GM20431 (cell line): ENCODE results near the gene EHD4.

Experiments used
- in situ Hi-C: fragments of 300-500 bp; cut with MseI, MboI; formaldehyde crosslinking; loops from one replicate; pipeline ENCODE4 v1.15.0; 2020; ENCODE audit warnings: low sequenced_read_pairs; ENCODE audit not compliant: unreplicated experiment

EHD4 gene

DNA sequence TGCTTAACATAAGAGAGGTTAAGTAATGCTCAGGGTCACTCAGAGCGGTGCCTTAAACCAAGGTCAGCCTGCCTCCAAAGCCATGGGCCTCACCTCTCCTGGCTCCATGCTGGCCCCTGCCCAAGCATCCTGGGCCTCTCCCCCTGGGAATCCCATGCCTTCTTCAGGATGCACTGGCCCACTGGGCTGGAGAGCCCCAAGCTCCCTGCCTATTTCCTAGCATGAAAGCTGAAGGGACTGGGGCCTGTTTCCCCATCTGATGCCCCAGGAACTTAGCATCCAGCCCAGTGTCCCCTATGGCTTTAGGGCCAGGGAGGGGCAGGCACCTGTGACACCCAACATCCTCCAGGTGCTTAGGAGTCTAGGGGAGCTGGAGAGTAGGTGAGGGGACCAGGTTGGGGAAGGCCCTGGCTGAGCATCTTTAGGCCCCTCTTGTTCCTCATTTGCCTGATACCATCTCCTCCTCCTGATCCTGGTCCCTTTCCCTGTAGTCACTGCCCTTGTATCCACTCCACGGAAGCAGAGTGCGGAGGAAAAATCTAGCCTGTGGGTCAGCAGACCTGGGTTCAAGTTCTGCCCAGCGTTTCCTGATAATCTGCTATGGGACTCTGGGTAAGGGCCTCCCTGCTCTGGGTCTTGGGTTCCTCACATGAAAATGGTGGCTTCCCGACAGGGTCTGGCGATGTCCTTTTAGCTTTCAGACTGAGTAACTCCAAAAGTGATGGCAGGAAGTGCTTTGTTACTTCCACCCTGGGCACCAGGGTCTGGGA is 28.6 kb downstream of the EHD4 start:
- in situ Hi-C loops: no loop called here

DNA sequence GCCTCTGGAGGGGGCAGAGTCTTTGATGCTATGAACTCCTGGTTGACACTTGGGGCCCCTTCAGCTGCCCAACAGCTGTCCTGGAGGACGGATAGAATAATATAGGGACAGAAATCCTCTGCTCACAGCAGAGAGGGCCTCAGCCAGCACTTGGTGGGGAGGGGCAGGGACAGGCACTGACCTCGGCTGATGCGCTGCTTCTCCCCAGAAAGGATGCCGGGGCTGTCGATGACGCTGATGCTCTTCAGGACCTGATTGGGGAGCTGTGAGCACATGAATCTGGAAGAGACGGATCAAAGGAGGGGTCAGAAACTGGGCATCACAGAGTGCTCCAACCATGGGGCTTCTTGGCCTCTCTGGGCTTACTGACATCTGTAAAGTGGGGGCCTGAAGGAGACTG is 29.5 kb downstream of the EHD4 start:
- in situ Hi-C loops: no loop called here

DNA sequence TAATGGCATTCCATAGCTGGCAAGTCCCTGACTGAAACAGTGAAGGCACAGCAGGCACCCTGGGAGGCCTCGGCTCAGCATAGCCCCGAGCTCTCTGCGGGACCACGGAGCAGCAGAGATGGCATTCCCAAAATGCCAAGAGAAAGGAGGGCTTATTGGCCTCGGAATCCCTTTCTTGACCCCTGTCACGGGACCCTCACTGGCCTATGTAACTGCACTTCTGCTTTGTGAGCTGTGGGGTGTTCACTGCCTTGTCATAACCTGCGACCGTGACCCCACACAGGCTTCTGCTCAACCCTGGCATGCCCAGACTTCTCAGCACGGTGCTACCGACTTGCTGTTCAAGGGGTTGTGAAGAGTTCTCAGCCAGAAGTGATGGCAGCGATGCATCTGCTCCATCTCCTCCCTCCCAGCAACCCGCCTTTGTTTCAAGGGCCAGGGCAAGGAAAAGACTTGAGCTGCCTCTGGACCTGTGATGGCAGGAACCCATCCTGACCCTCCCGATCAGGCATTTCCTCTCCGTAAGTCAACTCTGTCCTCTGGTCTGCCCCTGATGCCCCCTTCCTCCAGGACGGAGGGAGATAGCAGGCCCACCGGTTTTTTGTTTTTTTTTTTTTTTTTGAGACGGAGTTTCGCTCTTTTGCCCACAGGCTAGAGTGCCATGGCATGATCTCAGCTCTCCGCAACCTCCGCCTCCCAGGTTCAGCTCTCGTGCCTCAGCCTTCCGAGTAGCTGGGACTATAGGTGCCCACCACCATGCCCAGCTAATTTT is 30.5 kb downstream of the EHD4 start:
- in situ Hi-C loops: no loop called here

DNA sequence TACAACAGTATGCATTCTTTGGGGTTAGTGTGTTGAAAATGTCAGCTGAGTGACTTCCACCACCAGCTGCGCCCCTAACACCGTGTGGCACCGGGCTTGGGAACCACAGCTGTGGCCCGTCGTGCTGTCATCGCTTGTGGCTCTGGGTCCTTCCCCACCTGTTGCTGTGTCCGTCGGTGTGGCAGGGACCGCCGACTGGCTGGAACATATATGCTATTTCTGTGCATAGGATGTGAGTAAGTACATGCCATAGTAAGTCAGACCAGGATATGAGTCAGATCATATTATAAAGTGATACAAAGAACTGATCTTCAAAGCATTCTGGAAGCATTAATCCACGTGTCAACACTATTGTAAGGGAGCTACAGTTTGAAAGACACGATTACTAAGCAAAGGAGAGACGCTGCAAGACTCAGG is 31.9 kb downstream of the EHD4 start:
- in situ Hi-C loops: no loop called here

DNA sequence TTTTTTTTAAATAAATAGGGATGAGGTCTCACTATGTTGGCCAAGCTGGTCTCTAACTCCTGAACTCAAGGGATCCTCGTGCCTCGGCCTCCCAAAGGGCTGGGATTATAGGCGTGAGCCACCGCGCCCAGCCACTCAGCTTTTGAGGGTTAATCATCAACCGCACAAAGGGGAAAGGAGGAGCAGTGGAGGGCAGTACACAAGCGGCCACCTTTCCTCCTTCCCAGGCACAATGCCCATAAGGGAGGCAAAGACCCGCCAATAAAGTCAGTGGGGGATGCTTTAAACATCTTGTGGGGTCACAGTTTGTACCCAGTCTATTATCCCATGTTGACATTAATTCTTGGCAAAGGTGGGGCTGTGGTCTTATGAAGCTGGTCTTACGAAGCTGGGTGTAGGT is 32.4 kb downstream of the EHD4 start:
- in situ Hi-C loops: no loop called here

DNA sequence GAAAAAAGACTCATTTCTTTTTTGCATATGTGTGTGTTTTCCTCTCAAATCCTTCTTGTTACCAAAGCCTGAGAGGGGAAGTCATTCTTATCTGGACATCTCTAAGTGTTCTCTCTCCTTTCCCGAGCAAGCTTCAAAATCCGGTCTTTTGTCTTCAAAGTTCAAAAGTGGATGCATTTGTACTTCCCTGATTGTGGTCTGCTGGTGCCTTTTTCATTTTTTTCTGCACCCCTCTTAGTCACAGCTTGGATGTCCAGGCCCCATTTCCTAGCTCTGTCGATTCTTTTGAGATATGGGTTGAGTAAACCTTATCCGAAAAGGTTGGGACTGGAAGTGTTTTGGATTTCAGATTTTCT is 34.8 kb downstream of the EHD4 start:
- in situ Hi-C loops: no loop called here

DNA sequence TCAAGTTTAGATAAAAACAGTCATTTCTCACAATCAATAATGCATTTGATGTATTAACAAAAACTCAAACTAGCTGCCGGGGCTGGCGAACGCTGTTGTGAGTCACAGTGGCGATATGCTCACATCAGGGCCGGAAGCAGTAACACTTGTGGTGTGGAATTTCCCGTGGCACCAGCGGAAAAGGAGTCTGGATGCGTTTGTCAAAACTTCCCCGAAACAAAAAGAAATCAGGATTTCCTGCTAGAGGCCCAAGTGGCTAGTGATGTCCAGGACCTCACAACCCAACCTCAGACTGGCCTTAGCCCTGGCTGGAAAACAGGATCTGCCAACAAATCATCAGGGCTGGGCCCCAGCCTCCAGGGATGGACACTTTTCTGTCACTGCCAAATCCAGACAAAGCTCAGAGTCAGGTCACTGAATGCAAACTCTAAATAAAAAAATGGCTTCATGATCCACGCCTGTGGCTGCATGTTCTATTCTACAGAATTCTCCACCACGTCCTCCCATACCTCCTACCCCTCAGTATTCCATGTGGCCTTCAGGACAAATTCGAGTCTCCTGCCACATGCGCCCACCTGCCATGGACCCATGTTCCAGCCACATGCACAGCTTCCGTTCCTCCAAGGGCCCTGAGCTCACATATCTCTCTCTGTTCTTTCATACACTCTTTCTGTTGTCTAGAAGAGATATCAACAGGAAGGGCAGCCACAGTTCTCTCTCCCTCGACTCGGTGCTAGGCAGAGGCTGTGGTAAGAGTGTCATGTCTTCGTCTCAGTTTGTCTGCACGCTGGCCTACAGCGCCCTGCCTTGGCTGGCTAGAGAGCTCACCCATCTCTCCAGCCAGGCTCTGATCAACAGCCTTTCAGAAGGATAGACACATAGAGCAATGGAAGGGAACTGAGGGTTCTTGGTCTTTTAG is 35.4 kb downstream of the EHD4 start:
- in situ Hi-C loops: no loop called here

DNA sequence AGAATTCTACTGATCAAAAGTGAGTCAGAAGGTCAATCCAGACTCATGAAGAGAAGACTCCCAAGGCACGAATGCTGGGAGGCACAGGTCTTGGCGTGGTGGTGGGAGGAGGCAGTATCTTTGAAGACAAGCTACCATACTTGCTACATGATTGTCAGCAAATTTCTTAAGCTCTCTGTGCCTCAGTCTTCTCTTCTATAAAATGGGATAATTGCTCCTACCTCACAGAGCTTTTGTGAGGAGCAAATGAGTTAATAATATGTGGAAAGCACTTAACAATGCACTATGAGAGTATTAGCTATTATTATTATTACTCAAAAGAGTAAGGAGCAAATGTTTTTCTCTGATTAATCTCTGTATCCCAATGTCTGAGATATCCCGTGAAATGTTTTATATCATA is 36.2 kb downstream of the EHD4 start:
- in situ Hi-C loops: no loop called here

DNA sequence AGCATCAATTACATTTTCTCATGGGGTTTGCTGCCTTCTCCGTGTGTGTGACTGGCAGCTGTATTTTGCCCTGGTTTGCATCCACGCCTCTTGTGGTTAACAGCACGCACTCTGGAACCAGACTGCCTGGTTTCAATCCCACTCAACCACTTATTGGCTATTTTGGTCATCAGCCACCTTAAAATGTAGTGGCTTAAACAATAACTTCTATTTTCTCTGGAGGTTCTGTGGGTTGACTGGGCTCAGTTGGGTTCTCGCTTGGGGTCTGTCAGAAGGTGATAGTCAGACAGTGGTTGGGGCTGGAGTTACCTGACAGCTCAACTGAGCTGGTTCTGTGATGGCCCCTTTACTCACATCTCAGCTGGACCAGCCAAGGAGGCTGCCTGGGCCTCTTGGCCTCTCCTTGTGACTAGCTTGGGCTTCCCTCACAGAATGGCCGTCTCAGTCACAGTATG is 36.8 kb downstream of the EHD4 start:
- in situ Hi-C loops: no loop called here

DNA sequence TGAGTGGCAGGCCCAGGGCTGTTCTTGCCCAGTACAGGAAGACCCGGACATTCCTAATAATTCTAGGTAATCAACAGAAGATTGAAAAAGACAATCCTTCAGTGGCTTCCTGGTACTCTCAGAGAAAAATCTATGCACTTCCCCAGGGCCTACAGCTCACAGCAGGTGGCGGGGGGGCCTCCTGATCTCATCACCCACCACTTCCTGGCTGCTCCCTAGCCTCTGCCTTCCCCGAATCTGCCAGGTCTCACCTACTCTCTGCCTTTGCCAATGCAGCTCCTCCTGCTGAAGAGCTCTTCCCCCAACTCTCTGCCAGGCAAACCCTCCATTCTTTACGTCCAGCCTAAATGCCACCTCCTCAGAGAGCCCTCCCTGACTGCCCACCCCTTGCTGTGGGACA is 37.5 kb downstream of the EHD4 start:
- in situ Hi-C loops: no loop called here

DNA sequence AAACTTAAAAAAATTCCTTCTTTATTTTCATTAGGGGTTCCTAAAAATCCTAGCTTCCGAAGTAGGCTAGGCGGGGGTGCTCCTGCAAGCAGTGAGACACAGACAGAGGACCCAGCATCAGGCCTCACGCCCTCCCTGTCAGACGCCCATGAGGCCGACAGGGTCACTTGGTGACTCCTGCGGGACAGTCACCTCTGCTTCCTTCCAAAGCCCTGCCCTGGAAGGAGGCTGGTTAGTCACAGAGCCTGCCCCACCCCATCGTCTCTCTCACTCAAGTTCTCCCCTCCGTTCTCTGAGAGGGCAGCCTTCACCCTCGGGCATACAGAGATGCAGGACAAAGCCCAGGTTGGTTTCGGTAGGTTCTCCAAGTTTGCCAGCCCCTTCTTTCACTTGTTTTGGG is 38.6 kb downstream of the EHD4 start:
- in situ Hi-C loops: no loop called here

DNA sequence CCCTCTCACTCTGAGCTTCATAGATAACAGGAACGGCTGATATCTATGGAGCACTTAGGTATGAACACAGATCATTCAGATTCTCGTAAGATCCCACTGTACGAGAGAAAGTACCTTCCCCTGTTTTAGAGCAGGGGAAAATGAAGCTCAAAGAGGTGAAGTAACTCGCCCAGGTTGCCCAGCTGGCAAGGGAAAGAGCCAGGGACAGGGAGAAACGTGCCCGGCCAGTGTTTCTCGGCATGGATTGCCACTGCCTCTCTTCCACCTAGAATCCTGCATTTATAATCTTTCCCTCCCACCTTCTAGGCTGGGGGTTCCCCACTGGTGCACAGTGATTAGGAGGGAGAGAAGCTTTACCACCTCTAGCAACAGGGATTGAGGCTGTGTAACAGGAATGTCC is 39.0 kb downstream of the EHD4 start:
- in situ Hi-C loops: no loop called here

DNA sequence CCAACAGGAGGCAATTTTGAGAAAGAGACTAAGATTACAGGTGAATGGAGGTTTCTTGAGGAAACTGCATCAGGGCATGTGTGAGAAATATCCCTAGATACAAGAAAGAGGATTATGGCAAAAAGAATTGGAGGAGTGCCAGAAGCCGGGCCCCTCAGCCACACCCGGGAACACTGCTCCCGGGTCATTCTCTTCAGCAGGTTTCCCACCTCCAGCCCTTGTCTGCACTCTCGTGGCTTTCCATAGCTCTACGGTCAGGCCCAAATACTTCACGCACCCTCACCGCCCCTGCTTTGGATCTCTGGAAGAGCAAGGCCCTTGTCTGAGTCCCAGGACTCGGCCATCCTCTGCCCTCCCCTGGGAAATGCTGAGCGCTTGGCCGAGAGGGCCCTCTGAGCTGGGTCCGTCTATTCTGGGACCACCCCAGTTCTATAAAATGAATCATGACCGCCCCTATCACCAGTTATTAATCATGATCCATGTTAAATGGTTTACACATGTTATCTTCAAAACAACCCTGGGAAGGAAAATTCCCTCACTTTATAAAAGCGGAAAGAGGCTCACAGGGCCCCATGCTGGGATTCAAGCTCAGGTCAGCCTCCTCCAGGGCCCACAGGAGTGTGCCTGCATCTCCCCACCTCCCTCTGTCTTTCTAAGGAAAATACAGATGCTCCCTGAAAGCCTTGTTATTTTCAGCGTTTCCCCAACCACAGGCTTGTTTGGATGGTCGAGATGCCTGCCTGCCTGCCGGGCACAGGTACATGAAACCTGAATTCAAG is 39.7 kb downstream of the EHD4 start:
- in situ Hi-C loops: no loop called here

DNA sequence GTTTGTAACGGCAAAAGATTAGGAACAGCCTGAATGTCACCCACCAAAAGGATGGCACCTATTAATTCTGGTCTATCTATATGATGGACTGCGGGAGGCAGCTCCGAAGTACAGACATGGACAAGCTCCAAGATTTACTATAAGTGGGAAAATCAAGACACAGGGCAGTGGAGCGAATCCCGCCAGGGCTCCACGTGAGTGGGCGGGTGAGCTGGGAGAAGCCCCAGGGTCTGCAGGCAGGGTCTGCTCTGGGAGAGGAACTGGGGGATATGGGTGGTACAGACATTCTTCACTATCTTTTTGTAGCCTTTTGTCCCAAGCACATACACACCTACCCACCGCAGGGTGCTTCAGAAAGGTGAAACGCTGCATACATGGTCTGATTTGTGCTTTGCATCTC is 40.3 kb downstream of the EHD4 start:
- in situ Hi-C loops: no loop called here

DNA sequence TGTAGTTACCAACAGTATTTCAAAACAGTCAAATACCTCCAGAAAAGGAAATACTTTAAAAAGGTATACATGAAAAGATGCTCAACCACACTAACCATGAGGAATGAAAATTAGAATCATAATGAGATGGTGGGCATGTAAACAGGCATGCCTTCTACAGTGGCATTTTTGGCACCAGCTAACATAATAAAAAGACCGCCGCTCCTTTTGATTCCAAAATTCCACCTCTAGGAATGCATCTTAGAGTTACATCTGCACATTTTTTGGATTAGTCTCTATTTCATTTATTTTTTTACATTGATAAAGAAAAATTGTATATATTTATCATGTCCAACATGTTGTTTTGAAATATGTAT is 41.5 kb downstream of the EHD4 start:
- in situ Hi-C loops: no loop called here

DNA sequence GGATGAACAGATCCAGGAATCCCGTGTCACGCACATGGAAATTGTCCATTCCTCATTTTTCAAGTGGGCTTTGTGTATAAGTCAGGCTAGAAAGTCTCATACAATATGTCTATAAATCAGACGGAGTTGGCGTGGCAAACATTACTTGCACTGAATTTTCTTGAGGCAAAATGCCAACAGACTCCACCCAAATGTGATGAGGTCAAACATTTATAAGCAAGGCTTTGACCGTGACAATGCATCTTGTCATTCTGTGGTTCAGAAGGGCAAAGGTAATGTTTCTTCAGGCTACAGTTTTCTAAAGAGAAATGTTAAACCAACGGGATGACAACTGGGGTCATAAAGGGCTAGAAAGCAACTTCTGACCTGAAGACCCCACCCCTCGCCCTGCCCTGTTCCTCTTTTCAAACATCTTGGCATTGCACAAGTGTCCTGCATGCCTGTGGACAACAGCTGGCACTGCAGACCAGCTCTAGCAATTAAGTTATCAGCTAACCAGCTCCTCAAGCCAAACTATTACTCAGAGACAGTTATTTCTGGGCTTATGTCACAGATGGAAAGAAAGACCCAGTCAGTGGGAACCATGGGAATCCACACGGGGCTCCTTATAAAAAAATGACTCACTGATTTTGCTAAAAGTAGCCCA is 42.0 kb downstream of the EHD4 start:
- in situ Hi-C loops: no loop called here

DNA sequence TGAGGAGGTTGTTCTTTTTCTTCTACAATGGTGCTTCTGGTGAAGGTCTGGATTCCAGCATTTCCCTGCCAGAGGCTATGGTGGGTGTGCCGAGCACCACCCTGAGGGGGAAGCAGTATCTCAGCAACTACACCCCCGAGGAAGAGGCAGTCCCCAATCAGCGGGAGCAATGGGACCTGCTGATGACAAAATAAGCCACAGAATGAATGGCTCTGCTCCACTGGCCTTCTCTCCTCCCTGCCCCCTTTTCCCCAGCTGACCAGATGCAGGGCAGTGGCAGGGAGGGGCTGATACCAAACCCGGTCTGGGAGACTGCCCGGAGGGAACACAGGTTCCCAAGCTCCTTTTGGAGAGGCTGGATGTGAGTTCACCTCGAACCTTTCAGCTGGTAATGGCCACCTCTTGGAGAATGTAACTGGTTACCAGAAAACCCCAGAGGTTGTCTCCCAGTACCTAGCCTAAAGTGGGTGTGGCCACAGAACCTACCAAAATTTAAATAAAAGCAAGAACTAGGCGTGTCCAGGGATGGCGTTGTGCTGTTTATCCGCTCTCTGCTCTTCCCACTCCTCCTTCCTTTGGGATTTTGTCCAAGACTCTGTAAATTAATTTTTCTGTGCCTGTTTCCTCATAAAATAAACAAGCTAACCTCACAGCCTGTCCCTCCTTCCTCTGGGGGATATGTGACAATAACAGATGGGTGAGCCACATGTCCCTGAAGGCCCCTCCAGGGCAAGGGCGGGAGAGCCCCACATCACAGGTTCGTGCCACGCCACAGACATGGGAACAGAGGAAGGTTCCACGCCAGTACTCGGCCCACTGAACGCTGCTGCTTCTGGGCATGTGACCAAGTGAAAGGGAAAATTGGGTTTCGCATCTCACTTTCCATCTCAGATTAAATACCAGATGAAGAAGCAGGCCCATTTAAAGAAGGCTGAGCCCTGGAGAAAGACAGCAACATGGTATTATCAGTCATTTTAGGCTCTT is 43.4 kb downstream of the EHD4 start:
- in situ Hi-C loops: no loop called here

DNA sequence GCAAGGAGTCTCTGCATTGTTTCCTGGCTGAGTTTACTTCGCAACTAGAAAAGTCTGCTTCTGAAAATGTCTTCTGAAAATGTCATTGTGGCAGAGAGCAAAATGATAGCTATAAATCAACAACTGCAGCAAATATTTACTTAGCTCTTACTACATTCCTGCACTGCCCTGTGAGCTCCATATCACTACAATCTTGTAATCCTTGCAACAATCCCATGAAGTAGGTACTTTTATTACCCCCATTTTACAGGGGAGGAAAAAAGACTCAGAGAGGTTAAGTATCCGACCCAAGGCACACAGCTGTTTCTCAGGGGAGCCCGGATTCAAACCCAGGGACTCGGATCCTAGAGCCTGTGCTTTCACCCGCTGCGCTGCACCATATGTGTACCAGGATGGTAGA is 44.3 kb downstream of the EHD4 start:
- in situ Hi-C loops: no loop called here
